ENCODE results near the gene HS3ST4. TPM values are rescaled to one million over a fixed set of nuclear protein-coding genes. Genes with fewer than 3 reads are reported as not detected.

The HS3ST4 gene
- total and polyA plus RNA-seq, 2 donors from 2014 or later: not detected

GRCh38 chr16:25912321-25912720, 220.6 kb downstream of the HS3ST4 start:
- intact Hi-C loops (cut with DNase I): no loop called here
- TF ChIP-seq, protein P1, sequence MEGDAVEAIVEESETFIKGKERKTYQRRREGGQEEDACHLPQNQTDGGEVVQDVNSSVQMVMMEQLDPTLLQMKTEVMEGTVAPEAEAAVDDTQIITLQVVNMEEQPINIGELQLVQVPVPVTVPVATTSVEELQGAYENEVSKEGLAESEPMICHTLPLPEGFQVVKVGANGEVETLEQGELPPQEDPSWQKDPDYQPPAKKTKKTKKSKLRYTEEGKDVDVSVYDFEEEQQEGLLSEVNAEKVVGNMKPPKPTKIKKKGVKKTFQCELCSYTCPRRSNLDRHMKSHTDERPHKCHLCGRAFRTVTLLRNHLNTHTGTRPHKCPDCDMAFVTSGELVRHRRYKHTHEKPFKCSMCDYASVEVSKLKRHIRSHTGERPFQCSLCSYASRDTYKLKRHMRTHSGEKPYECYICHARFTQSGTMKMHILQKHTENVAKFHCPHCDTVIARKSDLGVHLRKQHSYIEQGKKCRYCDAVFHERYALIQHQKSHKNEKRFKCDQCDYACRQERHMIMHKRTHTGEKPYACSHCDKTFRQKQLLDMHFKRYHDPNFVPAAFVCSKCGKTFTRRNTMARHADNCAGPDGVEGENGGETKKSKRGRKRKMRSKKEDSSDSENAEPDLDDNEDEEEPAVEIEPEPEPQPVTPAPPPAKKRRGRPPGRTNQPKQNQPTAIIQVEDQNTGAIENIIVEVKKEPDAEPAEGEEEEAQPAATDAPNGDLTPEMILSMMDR (IDR thresholded peaks at IDR 0.05; ENCODE audit: borderline replicate concordance, extremely low read depth, insufficient read depth): no peak
- Histone ChIP-seq H3K27me3 (ENCODE audit: control insufficient read depth, insufficient read depth, low read length) (no peaks in the 10 kb centered on the region), H3K36me3 (ENCODE audit: control insufficient read depth in 2 of 3, insufficient read depth in 3 of 3, low read length in 3 of 3) (no peaks in the 10 kb centered on the region), H3K9me3 (ENCODE audit: control insufficient read depth in 2 of 3, insufficient read depth in 1 of 3, low read length in 3 of 3) (no peaks in the 10 kb centered on the region), H3K4me1 (ENCODE audit: control insufficient read depth in 2 of 3, insufficient read depth in 2 of 3, low read depth in 1 of 3, low read length in 3 of 3) (no peaks in the 10 kb centered on the region), H3K4me3 (ENCODE audit: low read length in 3 of 3) (no peak overlapping the region), H3K27ac (ENCODE audit: low read depth in 2 of 2, low read length in 2 of 2) (no peak overlapping the region), H3K9ac (ENCODE audit: low read length in 3 of 3) (no peak overlapping the region)
- no peak for FAIRE-seq
- no peak for DNase-seq

DNA sequence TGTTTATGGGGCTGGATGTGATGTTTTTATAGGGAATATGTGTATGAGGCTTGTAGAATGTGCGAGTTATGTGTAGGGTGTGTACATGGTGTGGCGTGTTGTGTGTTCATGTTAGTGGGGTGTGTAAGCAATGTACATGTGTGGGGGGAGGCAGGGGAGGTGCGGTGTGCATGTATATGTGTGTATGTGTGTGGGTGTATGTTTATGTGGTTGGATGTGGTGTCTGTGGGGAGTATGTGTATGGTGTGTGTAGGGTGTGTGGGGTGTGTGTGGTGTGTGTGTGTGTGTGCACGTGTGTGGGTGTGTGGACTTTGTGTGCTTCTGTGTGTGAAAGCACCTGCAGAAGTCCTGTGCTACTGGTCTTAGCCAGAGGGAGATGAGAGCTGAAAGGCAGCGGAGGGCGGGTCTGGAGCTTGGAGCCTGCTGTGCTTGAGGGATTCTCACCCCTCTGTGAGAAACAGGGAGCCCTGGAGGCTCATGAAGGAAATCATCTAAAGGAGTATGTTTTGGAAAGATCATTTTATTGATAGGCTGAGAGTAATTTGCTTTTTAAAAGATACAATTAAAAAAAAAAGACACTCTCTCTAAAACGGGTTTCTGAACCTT, 222.7 kb downstream of the HS3ST4 start:
- TF ChIP-seq, protein P1 (IDR thresholded peaks at IDR 0.05; ENCODE audit: borderline replicate concordance, extremely low read depth, insufficient read depth): no peak
- no peaks in the 10 kb centered on the region for H3K27me3 ChIP-seq (ENCODE audit: control insufficient read depth, insufficient read depth, low read length)

DNA sequence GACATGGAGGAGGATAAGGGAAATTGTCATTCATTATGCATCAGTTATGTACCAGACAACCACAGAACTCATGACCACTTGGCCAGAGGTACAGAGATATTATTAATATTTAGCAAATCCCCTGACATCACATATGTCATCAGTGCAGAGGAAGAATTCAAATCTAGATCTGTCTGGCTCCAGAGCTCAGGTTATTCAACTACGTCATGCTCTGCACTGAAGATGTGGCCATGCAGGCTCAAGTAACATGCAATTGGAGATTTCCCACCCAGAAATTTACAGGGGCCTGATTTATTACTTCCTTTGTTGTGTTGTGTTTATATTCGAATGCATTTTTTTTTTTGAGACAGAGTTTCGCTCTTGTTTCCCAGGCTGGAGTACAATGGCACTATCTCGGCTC, 224.3 kb downstream of the HS3ST4 start:
- intact Hi-C loops (cut with DNase I): no loop called here
- TF ChIP-seq, protein P1 (IDR thresholded peaks at IDR 0.05; ENCODE audit: borderline replicate concordance, extremely low read depth, insufficient read depth): no peak
- Histone ChIP-seq H3K27me3 (ENCODE audit: control insufficient read depth, insufficient read depth, low read length) (no peaks in the 10 kb centered on the region), H3K36me3 (ENCODE audit: control insufficient read depth in 2 of 3, insufficient read depth in 3 of 3, low read length in 3 of 3) (no peaks in the 10 kb centered on the region), H3K4me3 (ENCODE audit: low read length in 3 of 3) (no peak overlapping the region), H3K9me3 (ENCODE audit: control insufficient read depth in 2 of 3, insufficient read depth in 1 of 3, low read length in 3 of 3) (no peaks in the 10 kb centered on the region), H3K4me1 (ENCODE audit: control insufficient read depth in 2 of 3, insufficient read depth in 2 of 3, low read depth in 1 of 3, low read length in 3 of 3) (no peaks in the 10 kb centered on the region), H3K9ac (ENCODE audit: low read length in 3 of 3) (no peak overlapping the region), H3K27ac (ENCODE audit: low read depth in 2 of 2, low read length in 2 of 2) (no peak overlapping the region)
- FAIRE-seq (no peak), DNase-seq (peak in 3 of 5 donors; percentile 69 to 93 (median 91))

More for the DNA sequence above, 222.7 kb downstream of the HS3ST4 start:
- Histone ChIP-seq H3K9me3 (ENCODE audit: control insufficient read depth in 2 of 3, insufficient read depth in 1 of 3, low read length in 3 of 3) (no peaks in the 10 kb centered on the region), H3K4me1 (ENCODE audit: control insufficient read depth in 2 of 3, insufficient read depth in 2 of 3, low read depth in 1 of 3, low read length in 3 of 3) (no peaks in the 10 kb centered on the region), H3K9ac (ENCODE audit: low read length in 3 of 3) (no peak overlapping the region), H3K4me3 (ENCODE audit: low read length in 3 of 3) (no peak overlapping the region), H3K27ac (ENCODE audit: low read depth in 2 of 2, low read length in 2 of 2) (no peak overlapping the region), H3K36me3 (ENCODE audit: control insufficient read depth in 2 of 3, insufficient read depth in 3 of 3, low read length in 3 of 3) (no peaks in the 10 kb centered on the region)
- intact Hi-C loops (cut with DNase I): no loop called here
- FAIRE-seq (no peak), DNase-seq (peak in 2 of 5 donors; percentile 17 to 18)

DNA sequence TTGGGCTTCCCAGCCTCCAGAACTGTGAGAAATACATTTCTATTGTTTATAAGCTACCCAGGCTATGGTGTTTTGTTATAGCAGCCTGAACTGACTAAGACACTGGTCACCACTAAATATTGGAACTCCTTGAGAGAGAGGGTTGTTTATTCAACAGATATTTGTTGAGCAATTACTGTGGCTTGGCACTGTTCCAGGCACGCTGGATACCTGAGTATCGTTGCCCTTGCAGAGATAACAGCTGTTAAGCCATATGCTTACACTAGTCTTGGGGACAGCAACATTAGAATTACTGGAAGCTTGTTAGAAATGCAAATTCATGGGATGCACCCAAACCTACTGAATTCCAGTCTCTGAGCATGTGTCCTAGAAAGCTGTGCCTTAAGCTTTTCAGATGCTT, 230.7 kb downstream of the HS3ST4 start:
- no peaks in the 10 kb centered on the region for H3K4me1 ChIP-seq (ENCODE audit: control insufficient read depth in 2 of 3, insufficient read depth in 2 of 3, low read depth in 1 of 3, low read length in 3 of 3)

More for the DNA sequence above, 230.7 kb downstream of the HS3ST4 start:
- Histone ChIP-seq H3K4me3 (ENCODE audit: low read length in 3 of 3) (no peak overlapping the region), H3K9me3 (ENCODE audit: control insufficient read depth in 2 of 3, insufficient read depth in 1 of 3, low read length in 3 of 3) (no peaks in the 10 kb centered on the region), H3K27me3 (ENCODE audit: control insufficient read depth, insufficient read depth, low read length) (no peaks in the 10 kb centered on the region), H3K9ac (ENCODE audit: low read length in 3 of 3) (no peak overlapping the region), H3K27ac (ENCODE audit: low read depth in 2 of 2, low read length in 2 of 2) (no peak overlapping the region), H3K36me3 (ENCODE audit: control insufficient read depth in 2 of 3, insufficient read depth in 3 of 3, low read length in 3 of 3) (no peaks in the 10 kb centered on the region)
- intact Hi-C loops (cut with DNase I): no loop called here
- FAIRE-seq: no peak
- TF ChIP-seq, protein P1 (IDR thresholded peaks at IDR 0.05; ENCODE audit: borderline replicate concordance, extremely low read depth, insufficient read depth): no peak
- no peak for DNase-seq
